COLO829 (cell line): ENCODE data around the gene ANKH.
"Not testable (repeated sequence)": the region's sequence is repeated elsewhere in the genome, so short reads cannot be mapped to it uniquely, and the experiment has no call there.

Source experiments
- DNase-seq: peaks from one replicate; pipeline ENCODE4 v3.0.0; 2012; ENCODE audit warnings: low spot score

ANKH gene

DNA sequence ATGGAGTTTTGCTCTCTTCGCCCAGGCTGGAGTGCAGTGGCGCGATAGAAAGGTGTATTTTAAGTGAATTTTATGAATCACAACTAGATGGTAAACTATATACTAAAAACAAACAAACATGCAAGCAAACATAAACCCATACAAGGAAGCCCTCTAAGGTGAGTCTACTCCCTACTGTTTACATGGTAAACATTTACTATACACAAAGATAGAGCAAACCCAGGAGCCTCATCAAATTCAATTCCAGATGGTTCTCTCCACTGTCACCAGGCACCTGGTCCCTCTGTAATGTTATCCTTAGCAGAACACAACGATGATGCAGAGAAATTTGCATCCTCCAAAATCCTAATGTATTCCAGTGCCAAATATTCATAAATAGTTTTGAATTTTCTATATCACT is 17.9 kb downstream of the ANKH start:
- no peak for DNase-seq

DNA sequence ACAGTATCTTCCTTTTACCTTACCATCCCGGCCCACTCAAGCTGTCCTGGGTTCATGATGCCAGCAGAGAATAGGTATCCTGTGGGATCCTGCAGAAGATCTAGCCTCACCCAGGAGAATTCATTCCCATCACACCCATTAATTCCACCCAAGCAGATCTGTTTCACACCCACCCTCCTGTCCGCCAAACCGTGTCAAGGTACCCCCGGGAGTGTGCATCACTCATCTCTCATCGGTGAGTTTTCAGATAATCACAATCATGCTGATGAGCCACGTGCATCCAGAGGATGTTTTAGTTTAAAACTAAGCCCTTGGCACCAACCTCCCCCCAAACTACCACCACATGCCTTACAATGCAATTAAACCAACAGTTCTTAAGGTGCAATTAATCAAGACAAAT is 18.8 kb downstream of the ANKH start:
- DNase-seq = no peak

DNA sequence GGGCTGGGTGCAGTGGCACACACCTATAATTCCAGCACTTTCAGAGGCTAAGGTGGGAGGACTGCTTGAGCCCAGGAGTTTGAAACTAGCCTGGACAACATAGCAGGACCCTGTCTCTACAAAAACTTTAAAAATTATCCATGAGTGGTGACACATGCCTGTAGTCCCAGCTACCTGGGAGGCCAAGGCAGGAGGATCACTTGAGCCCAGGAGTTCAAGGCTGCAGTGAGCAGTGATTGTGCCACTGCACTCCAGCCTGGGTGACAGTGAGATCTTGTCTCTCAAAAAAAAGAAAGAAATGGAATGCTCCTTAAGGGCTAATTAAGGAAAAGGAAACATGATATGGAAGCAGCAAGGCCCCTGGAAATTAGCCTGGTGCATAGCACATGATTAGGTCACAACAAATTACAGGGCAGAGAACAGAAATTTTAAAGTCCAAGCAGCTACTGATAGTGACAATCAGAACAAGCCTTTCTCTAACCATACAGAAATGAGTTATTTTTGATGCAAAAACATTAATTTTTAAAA is 19.5 kb downstream of the ANKH start:
- no peak for DNase-seq

DNA sequence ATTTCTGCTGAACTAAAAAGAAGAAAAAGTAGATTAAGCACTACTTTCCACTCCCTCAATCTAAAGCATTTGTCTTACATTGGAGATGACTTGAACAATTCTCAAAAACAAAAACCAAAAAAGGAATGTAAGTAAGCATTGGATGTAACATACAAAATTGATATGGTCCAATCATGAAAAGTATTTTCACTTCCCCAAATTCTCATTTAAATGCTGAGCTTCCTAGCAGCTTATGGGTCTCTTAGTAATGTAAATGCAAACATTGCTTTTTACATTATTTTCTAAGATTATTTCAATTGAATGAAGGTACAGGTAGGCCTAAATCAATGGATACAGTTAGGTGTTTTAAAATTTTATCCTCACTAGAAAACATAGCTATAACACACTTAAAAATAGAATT is 20.0 kb downstream of the ANKH start:
- no peak for DNase-seq

DNA sequence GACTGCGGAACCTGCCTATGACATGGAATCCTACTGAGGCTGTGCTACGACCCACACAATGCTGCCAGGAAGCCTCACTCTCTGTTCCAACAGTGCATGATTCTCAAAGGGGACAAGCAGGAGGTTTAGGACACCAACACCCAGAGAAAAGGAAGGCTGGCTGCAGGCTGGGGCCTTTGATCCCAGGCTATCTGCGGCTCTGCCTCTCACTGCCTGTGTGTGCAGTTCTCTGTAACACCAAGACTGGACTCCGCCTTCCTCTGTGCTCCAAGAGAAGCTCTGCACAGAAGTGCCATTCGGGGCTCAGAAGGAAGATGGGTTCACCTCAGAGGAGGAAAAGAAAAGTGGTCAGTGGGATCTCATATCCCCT is 20.5 kb downstream of the ANKH start:
- DNase-seq = no peak

DNA sequence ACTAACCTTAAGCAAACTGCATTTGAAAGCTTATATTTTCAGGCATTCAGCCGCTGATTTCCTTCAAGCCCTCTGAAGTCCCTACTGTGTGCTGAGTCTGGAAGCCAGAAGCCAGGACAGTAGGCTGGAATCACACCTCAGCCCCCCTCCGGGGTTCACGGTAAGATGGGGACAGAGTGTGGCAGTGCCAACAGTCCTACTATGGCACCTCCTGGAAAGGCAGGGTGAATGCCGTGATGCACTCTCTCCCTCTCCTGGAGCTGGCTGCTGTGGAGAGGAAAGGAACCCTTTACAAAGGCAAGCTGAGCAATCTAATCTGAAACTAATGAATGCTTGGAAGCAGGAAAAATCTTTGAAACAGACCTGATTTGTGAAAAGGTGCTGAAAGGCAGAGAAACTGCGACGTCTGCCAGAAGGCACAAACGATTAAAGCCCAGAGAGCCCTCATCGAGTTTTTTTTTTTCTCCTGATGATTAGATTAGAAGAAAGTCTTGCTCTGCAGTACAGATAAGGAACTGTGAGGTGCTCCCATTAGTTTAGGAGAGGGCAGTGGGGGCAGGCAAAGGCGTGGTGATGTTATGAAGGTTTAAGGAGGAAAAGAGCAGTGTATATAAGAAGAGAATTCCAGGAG is 21.0 kb downstream of the ANKH start:
- no peak for DNase-seq

DNA sequence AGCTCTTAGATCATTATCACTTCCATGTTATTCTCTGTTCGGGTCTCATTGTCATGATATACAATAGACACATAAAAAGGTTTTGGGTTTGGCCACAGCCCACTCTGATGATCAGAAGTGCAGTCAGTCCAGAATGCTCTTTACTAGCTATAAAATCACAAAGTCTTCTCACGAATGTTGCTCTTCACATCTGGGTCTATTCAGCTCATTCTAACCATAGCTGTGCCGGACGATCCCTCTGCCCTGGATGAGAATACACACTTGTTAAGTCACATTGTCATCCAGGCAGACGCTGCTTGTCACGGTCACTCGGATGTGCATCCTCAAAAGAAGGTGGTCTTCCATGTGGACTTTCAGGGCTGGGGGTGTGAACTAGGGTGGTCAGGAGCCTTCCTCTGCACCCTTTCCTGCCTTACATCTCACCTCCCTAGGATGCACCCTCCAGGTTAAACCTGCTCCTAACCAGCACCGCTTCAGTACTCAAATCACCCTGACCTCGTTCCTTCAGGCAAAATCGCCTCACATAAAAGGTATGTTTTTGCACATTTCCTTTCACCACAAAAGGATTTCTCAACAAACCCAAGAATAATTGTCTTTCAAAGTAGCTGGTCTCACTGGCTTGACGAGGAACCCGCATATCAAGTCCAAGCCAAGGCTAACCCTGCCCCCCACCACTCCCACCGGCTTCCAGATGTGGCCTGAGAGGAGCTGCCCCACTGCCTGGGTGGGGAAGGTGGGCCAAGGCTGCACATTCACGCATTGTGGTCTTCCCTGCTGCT is 21.9 kb downstream of the ANKH start:
- DNase-seq = no peak

DNA sequence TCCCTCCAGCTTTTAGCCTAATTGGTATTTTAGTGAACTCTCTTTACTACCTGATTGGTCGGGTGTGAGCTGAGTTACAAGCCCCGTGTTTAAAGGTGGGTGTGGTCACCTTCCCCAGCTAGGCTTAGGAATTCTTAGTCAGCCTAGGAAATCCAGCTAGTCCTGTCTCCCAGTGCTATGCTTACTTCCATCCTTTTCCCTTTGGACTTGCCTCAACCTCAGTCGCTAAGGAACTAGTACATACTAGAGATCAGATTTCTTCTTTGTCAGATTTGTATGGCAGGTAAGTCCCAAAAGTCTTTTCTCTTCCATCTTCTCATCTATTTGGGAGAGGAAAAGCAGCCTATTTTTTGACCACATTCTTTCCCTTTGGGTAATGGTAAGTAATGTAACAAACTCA is 22.6 kb downstream of the ANKH start:
- not testable (repeated sequence) for DNase-seq

DNA sequence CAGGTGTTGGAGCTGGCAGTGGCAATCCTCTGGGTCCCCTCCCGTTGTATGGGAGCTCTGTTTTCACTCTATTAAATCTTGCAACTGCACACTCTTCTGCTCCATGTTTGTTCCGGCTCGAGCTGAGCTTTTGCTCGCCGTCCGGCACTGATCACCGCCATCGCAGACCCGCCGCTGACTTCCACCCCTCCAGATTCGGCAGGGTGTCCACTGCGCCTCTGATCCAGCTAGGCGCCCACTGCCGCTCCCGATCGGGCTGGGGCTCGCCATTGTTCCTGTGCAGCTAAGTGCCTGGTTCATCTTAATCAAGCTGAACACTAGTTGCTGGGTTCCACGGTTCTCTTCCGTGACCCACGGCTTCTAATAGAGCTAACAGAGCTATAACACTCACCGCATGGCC is 23.2 kb downstream of the ANKH start:
- DNase-seq = no peak

DNA sequence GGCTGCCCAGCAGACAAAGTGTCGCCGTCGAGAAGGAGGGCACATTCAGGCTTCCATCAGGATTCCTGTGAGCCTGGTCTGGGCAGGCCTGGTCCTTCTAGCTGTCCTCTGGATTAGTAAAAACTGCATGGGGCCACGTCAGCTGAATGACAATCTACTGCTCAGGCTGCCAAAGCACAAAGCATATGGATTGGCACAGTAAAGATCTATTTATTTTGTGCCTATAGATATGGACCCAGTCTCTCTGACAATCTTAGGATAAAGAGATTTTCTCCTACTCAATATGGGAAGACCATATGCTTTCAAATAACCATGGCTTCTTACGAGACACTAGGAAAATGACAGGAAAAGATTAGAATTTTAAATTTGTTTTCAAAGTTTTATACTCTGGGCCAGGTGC is 24.1 kb downstream of the ANKH start:
- DNase-seq = no peak

DNA sequence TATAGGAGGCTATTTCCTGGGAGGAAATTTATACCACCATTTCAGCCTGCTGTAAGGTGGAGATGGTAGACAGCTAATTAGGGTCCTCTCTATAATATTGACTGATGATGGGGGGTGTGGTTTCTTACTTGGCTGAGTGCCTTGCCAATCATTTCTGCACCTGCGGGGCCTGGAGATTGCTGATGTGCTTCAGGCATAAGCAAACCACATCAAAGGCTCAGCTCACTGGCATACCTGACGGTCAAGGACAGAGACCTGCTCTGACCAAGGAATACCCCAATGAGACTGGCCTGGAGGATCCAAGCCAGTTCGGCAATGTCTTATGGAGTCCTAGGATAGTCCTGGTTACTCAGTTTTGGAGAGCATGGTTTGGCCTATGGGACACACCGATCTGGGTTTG is 29.5 kb downstream of the ANKH start:
- no peak for DNase-seq

DNA sequence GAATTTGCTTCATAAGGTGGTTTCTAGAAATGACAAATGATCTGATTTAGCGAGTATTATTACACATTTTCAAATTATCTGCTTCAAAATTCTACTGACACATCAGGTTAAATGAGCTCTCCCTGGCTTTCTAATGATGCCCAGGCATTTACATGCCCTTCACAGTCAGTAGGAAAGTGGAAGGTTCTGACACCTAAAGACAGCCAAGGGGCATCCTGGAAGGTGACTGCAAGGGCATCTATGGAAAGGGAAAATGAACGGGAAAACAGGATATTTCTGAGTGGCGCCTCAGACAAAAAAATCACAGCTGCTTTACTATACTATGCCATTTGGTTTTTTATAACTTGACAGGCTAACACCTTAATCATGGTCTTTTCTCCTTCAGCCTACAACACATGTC is 31.0 kb downstream of the ANKH start:
- DNase-seq = no peak

DNA sequence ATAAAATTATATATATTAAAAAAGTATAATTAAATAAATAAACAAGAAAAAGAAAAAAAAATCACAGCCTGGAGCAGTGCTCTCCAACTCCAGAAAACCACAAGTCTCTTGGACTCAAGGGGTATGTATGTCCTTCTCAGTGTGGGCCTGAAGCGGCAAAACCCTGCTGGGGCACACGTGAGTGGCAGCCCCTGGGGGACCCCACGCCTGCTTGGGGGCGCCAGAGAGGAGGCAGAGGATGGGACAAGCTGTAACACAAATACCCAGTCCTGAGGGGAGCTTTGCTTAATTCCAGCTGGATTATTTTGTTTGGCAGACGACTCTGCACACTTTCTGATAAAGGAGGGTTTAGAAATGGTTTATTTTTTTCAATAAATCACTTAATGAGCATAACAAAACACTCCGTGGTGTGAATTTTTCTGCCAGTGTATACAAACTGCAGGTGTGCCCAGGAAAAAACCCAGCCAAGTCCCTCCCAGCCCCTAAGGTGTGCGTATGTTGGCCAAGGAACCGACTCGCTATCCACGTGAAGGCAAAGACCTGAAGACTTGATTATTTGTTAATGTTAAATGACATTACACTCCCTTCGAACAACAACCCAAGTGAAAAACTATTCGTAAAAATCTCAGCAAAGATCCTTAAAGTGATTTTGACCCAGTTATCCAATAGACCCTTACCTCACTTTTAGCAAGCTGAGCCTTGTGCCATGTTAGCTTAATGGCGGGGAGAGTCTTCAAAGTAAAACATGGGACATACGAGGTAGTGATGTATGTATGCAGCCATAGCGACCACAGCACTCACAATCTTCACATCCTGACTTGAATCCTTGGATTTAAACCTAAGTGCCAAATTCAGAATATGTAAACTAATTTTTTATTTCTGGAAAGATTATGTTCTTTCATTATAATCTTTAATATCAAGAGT is 32.9 kb downstream of the ANKH start:
- no peak for DNase-seq

DNA sequence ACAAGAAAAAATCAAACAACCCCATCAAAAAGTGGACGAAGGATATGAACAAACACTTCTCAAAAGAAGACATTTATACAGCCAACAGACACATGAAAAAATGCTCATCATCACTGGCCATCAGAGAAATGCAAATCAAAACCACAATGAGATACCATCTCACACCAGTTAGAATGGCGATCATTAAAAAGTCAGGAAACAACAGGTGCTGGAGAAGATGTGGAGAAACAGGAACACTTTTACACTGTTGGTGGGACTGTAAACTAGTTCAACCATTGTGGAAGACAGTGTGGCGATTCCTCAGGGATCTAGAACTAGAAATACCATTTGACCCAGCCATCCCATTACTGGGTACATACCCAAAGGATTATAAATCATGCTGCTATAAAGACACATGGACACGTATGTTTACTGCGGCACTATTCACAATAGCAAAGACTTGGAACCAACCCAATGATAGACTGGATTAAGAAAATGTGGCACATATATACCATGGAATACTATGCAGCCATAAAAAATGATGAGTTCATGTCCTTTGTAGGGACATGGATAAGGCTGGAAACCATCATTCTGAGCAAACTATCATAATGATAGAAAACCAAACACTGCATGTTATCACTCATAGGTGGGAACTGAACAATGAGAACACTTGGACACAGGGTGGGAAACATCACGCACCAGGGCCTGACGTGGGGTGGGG is 34.0 kb downstream of the ANKH start:
- not testable (repeated sequence) for DNase-seq

DNA sequence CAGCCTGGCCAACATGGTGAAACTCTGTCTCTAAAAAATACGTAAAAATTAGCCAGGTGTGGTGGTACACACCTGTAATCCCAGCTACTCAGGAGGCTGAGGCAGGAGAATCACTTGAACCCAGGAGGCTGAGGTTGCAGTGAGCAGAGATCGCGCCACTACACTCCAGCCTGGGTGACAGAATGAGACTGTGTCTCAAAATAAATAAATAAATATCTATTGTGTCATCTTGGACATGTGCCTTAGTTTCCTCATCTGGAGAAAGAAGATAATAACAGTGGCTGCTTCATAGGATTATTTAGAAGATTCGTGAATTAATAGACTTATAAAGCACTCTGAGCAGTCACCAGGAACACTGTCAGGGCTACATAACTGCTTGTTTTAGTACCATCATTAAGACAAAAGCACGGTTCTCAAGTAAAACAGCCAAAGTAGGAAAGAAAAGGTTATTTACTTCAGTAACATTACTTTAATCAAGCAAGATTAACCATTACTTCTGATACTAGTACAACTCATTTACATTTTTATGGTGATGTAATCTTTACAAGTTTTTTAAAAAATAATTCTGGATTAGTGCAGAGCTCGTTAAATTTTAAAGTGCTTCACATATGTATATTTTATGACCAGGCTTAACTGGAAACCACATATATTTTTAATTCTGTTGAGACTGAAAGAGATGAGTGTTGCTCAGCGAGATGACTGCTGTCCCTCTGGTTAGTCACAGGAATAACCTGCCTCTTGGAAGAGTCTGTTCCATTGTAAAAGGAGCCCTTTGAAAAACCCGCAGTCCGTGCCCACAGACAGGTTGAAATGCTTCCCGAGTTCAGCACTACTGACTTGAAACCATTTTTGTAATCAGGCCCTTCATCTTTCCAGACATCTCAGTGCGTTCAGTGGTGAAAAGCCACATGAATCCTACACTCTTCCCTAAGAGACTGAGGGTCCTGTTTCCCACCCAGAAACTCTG is 36.7 kb downstream of the ANKH start:
- DNase-seq = no peak

DNA sequence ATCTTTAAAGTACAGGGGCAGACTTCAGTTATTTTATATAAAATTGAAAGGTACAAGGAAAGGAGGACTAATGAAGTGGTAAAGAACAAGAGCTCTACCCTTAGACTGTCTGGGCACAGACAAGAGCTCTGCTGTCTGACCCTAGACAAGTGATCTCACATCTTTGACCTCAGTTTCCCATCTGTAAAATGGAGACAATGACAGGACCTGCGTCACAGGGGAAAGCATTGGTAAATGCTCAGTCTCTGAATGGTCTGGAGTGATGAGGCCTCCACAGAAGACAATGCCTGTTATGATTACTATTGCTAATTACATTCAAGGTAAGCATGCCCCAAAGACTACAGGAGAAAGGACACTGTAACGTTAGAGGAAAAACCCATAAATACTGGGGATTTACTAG is 37.5 kb downstream of the ANKH start:
- DNase-seq = no peak

DNA sequence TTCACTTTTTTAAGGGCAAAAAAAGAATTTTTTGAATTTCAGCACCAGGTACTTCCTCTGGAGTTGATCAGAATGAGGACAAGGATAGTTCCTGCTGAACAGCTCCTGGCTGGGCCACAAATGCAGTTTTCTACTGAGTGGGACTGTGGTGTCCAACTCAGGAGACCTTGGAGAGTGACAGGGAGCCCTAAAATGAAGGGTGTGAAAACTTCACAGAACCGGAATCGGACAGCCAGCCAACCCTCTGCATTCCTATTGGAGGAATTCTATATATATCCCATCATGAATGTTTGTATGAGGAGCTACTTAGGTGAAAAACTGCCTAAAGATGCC is 40.6 kb downstream of the ANKH start:
- no peak for DNase-seq

DNA sequence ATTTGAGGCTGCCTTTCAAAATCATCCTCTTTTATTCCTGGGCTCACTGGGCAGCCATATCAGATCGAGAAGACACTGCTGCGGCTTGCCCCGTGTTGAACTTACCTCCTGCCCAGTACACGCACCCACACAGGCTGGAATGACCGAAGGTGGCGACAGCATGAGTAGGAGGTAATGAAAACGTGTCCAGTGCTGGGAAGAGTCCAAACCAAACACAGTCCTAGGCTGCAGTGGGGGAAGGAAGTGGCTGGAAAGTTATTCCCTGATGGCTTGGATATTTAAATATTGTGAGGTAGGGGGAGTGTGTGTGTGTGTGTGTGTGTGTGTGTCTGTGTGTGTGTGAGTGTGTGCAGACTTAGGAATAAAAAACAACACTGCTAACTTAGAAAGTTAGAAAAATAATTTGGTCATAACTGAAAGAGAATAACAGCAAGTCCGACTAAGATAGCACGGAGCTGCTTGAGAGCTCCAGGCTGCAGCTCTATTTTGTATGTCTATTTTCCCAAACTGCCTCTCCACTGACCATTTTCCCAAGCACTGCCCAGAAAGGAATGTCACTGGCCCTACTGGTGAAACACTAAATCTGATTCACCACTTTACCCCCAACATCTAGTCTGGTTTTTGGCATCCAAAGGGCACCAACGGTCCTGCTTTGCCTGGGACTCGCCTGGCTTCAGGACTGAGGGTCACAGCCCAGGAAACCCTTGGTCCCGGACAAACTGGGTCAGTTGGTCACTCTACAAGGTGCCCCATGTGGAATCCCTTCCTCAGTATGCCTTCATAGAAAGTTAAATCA is 41.2 kb downstream of the ANKH start:
- DNase-seq = no peak

DNA sequence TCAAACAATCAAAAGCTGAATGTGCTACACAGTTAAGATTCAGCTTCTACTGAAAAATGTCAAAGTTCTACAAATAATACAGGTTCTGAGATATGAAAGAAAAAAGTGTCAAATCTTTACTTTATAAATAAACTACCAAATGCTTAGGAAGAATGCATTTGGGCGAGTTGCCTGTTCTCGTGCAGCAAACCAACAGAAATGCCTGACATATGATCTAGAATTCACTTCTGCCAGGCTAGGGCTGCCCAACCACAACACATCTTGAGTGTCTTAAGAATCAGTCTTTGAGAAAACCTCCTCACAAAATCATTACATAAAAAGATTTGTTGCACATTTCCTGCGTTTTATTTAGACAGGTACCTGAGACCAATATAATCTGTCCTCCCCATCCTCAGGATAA is 42.2 kb downstream of the ANKH start:
- no peak for DNase-seq

DNA sequence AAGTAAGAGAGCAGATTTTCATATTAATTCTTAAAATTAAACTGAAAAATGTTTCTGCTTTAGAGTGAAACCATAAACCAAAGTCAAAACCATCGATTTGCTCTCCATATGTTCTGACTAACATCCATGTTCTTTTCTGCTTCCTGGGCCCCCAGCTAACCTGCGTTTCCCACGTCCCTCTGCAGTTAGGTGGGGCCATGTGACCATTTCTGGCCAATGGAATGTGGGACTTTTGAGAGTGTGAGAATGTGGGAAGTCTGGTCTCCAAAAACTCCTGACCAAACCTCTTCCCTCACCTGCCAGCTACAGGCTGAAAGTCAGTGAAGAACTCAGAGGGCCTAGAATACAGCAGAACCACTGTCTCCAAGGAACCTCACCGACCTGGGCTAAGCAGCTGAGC is 44.9 kb downstream of the ANKH start:
- no peak for DNase-seq
